ENCODE data around the gene CANT1.

The CANT1 gene

DNA sequence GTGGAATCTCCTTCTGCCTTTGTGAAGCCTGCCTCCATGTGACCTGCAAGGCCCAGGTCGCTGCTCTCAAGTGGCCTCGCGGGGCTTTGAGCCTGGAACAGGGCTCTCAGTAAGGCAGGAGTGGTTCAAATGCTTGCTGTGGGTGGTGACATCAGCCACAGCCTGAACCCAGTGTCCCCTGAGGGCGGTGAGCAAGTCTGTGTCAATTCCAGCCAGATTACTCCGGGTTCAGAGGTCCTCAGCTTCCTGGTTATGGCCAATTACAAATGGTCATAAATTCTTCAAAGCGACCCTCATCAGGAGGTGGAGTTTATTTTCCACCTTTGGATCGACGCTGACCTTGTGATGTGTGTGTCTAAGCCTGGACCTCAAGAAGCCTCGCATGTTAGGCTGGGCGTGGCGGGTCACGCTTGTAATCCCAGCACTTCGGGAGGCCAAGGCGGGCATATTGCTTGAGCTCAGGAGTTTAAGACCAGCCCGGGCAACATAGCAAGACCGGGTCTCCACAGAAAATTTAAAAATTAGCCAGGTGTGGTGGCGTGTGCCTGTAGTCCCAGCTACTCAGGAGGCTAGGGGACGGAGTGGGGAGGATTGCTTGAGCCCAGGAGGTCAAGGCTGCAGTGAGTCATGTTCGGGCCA is 47.1 kb downstream of the CANT1 start:
- no peak overlapping the region for H3K4me2 ChIP-seq (ENCODE audit: low read length)
- no peaks in the 10 kb centered on the region for H3K27me3 ChIP-seq (ENCODE audit: insufficient read depth, low read length)
- no peak overlapping the region for H3K23ac ChIP-seq (ENCODE audit: low read length)
- H3K79me2 ChIP-seq (ENCODE audit: control insufficient read depth, insufficient read depth, low read length, poor library complexity): no peaks in the 10 kb centered on the region
- peaks cover 29 to 33% of the 10 kb centered on the region in 2 experiments for H3K4me1 ChIP-seq (ENCODE audit: control insufficient read depth in 1 of 2, insufficient read depth in 2 of 2, low read length in 2 of 2)
- H2BK5ac ChIP-seq (ENCODE audit: low read depth, low read length, poor library complexity): no peak overlapping the region
- H3K4ac ChIP-seq (ENCODE audit: low read depth, low read length): no peak overlapping the region
- H3K4me3 ChIP-seq (ENCODE audit: low read depth, low read length): no peak overlapping the region
- no peak overlapping the region for H4K12ac ChIP-seq (ENCODE audit: low read depth, low read length)
- H3K79me1 ChIP-seq (ENCODE audit: low read length): peaks cover 17% of the 10 kb centered on the region
- WGBS (ENCODE audit: extremely low coverage, insufficient coverage, insufficient read length): no CpG with 5 or more reads among the region's 19 CpGs
- H3K9ac ChIP-seq (ENCODE audit: low read length): no peak overlapping the region
- peak overlapping the region; percentile 62 for H2BK12ac ChIP-seq (ENCODE audit: low read length)
- no peak overlapping the region for H2AK5ac ChIP-seq (ENCODE audit: low read length)
- peak overlapping the region; percentile 17 for H3K18ac ChIP-seq (ENCODE audit: low read length)
- peak overlapping the region; percentile 22 for H4K91ac ChIP-seq (ENCODE audit: low read depth, low read length)
- H4K8ac ChIP-seq (ENCODE audit: low read depth, low read length): peak overlapping the region; percentile 49
- peak; percentile 95 to 96 for DNase-seq
- no peak overlapping the region for H3K14ac ChIP-seq (ENCODE audit: low read length)
- no peak overlapping the region for H2AFZ ChIP-seq (ENCODE audit: insufficient read depth, low read length, poor library complexity)
- no peaks in the 10 kb centered on the region for H3K36me3 ChIP-seq (ENCODE audit: control insufficient read depth in 1 of 2, insufficient read depth in 2 of 2, low read length in 2 of 2)
- H2BK120ac ChIP-seq (ENCODE audit: insufficient read depth, low read length, poor library complexity): no peak overlapping the region
- H3K9me3 ChIP-seq (ENCODE audit: insufficient read depth, low read depth, low read length): no peaks in the 10 kb centered on the region
- peak overlapping the region; percentile 38 for H3K27ac ChIP-seq (ENCODE audit: low read depth, low read length)

DNA sequence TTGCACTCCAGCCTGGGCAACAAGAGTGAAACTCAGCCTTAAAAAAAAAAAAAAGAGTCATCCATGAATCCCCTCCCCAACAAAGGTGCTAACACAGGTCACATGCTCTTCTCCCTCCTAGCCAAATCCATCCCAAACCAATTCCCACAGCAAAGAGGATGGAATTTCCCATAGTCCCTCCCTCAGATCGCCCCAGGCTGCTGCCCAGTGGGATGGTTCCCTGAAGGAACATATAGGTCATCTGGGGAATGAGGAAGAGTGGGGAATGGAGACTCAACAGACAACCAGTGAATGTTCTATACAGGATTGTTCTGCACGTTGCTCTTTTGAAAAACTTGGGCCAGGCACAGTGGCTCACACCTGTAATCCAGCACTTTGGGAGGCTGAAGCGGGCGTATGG is 48.0 kb downstream of the CANT1 start:
- Histone ChIP-seq H3K23ac (ENCODE audit: low read length) (no peak overlapping the region), H2BK12ac (ENCODE audit: low read length) (no peak overlapping the region), H3K79me1 (ENCODE audit: low read length) (peaks cover 22% of the 10 kb centered on the region), H3K4me1 (ENCODE audit: control insufficient read depth in 1 of 2, insufficient read depth in 2 of 2, low read length in 2 of 2) (peaks cover 37 to 41% of the 10 kb centered on the region in 2 experiments), H3K18ac (ENCODE audit: low read length) (no peak overlapping the region), H3K4me3 (ENCODE audit: low read depth, low read length) (no peak overlapping the region), H3K9ac (ENCODE audit: low read length) (no peak overlapping the region), H3K4me2 (ENCODE audit: low read length) (no peak overlapping the region), H3K79me2 (ENCODE audit: control insufficient read depth, insufficient read depth, low read length, poor library complexity) (no peaks in the 10 kb centered on the region), H3K27me3 (ENCODE audit: insufficient read depth, low read length) (no peaks in the 10 kb centered on the region), H2AK5ac (ENCODE audit: low read length) (no peak overlapping the region), H3K36me3 (ENCODE audit: control insufficient read depth in 1 of 2, insufficient read depth in 2 of 2, low read length in 2 of 2) (no peaks in the 10 kb centered on the region), H4K8ac (ENCODE audit: low read depth, low read length) (no peak overlapping the region), H3K14ac (ENCODE audit: low read length) (no peak overlapping the region), H2BK120ac (ENCODE audit: insufficient read depth, low read length, poor library complexity) (no peak overlapping the region), H3K9me3 (ENCODE audit: insufficient read depth, low read depth, low read length) (no peaks in the 10 kb centered on the region), H4K12ac (ENCODE audit: low read depth, low read length) (no peak overlapping the region), H4K91ac (ENCODE audit: low read depth, low read length) (no peak overlapping the region), H3K4ac (ENCODE audit: low read depth, low read length) (no peak overlapping the region), H2BK5ac (ENCODE audit: low read depth, low read length, poor library complexity) (no peak overlapping the region), H3K27ac (ENCODE audit: low read depth, low read length) (no peak overlapping the region), H2AFZ (ENCODE audit: insufficient read depth, low read length, poor library complexity) (no peak overlapping the region)
- WGBS (ENCODE audit: extremely low coverage, insufficient coverage, insufficient read length): no CpG with 5 or more reads among the region's 4 CpGs
- peak; percentile 78 to 88 for DNase-seq

DNA sequence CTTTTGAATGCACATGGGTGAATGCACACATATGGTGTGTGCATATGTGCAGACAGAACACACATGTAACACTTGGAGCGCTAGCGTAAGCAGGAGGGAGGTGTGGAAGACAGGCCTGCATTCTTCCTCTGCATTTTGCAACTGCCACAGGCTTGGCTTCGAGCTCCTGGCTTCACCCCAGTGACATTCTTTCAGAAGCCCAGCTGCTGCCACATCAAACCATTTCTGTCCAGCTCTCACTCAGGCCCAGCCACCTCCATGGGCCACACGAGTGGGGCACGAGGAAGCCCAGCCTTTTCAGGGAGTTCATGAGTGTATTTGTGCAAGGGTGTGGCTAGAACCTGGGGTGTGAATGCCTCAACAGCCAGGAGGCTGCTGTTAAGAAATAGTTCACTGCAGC is 48.6 kb downstream of the CANT1 start:
- H3K18ac ChIP-seq (ENCODE audit: low read length): no peak overlapping the region
- peaks cover 43 to 47% of the 10 kb centered on the region in 2 experiments for H3K4me1 ChIP-seq (ENCODE audit: control insufficient read depth in 1 of 2, insufficient read depth in 2 of 2, low read length in 2 of 2)
- no peaks in the 10 kb centered on the region for H3K79me2 ChIP-seq (ENCODE audit: control insufficient read depth, insufficient read depth, low read length, poor library complexity)
- no peak overlapping the region for H3K23ac ChIP-seq (ENCODE audit: low read length)
- H3K36me3 ChIP-seq (ENCODE audit: control insufficient read depth in 1 of 2, insufficient read depth in 2 of 2, low read length in 2 of 2): no peaks in the 10 kb centered on the region
- WGBS (ENCODE audit: extremely low coverage, insufficient coverage, insufficient read length): no CpG with 5 or more reads among the region's 5 CpGs
- no peak overlapping the region for H4K8ac ChIP-seq (ENCODE audit: low read depth, low read length)
- DNase-seq: peak; percentile 79 to 80
- H4K91ac ChIP-seq (ENCODE audit: low read depth, low read length): peak overlapping the region; percentile 74
- H2AK5ac ChIP-seq (ENCODE audit: low read length): no peak overlapping the region
- H4K12ac ChIP-seq (ENCODE audit: low read depth, low read length): no peak overlapping the region
- H3K14ac ChIP-seq (ENCODE audit: low read length): no peak overlapping the region
- H3K9me3 ChIP-seq (ENCODE audit: insufficient read depth, low read depth, low read length): no peaks in the 10 kb centered on the region
- H3K27ac ChIP-seq (ENCODE audit: low read depth, low read length): no peak overlapping the region
- H2BK12ac ChIP-seq (ENCODE audit: low read length): no peak overlapping the region
- no peak overlapping the region for H2BK120ac ChIP-seq (ENCODE audit: insufficient read depth, low read length, poor library complexity)
- H2AFZ ChIP-seq (ENCODE audit: insufficient read depth, low read length, poor library complexity): no peak overlapping the region
- no peak overlapping the region for H3K4me3 ChIP-seq (ENCODE audit: low read depth, low read length)
- H3K4ac ChIP-seq (ENCODE audit: low read depth, low read length): no peak overlapping the region
- H2BK5ac ChIP-seq (ENCODE audit: low read depth, low read length, poor library complexity): no peak overlapping the region
- peaks cover 24% of the 10 kb centered on the region for H3K79me1 ChIP-seq (ENCODE audit: low read length)
- no peak overlapping the region for H3K4me2 ChIP-seq (ENCODE audit: low read length)
- H3K9ac ChIP-seq (ENCODE audit: low read length): no peak overlapping the region
- no peaks in the 10 kb centered on the region for H3K27me3 ChIP-seq (ENCODE audit: insufficient read depth, low read length)

DNA sequence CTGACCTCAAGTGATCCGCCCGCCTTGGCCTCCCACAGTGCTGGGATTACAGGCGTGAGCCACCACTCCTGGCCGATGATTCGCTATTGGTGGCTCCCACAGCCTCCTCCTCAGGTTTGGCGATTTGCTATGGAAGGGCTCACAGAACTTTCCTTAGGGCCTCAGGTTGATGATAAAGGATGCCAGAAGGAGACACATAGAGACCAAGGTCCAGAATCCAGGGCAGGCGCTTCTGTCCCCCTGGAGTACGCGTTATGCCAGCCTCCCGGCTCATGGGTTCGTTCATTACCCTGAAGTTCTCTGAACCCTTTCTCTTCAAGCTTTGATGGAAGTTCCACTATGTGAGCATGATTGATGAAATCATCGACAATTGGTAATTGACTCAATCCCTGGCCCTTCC is 49.8 kb downstream of the CANT1 start:
- no peak overlapping the region for H3K14ac ChIP-seq (ENCODE audit: low read length)
- peaks cover 27% of the 10 kb centered on the region for H3K79me1 ChIP-seq (ENCODE audit: low read length)
- no peak overlapping the region for H2BK5ac ChIP-seq (ENCODE audit: low read depth, low read length, poor library complexity)
- no peak overlapping the region for H3K4me2 ChIP-seq (ENCODE audit: low read length)
- no peak overlapping the region for H3K23ac ChIP-seq (ENCODE audit: low read length)
- peak overlapping the region; percentile 3 for H2AK5ac ChIP-seq (ENCODE audit: low read length)
- no peaks in the 10 kb centered on the region for H3K27me3 ChIP-seq (ENCODE audit: insufficient read depth, low read length)
- no peak overlapping the region for H2BK120ac ChIP-seq (ENCODE audit: insufficient read depth, low read length, poor library complexity)
- H2BK12ac ChIP-seq (ENCODE audit: low read length): no peak overlapping the region
- no peaks in the 10 kb centered on the region for H3K36me3 ChIP-seq (ENCODE audit: control insufficient read depth in 1 of 2, insufficient read depth in 2 of 2, low read length in 2 of 2)
- H4K91ac ChIP-seq (ENCODE audit: low read depth, low read length): peak overlapping the region; percentile 8
- no peak overlapping the region for H3K9ac ChIP-seq (ENCODE audit: low read length)
- H3K4me1 ChIP-seq (ENCODE audit: control insufficient read depth in 1 of 2, insufficient read depth in 2 of 2, low read length in 2 of 2): peaks cover 46 to 51% of the 10 kb centered on the region in 2 experiments
- no peak overlapping the region for H3K4ac ChIP-seq (ENCODE audit: low read depth, low read length)
- H2AFZ ChIP-seq (ENCODE audit: insufficient read depth, low read length, poor library complexity): no peak overlapping the region
- H3K4me3 ChIP-seq (ENCODE audit: low read depth, low read length): no peak overlapping the region
- no peak overlapping the region for H3K18ac ChIP-seq (ENCODE audit: low read length)
- DNase-seq: no peak
- H4K12ac ChIP-seq (ENCODE audit: low read depth, low read length): no peak overlapping the region
- no peaks in the 10 kb centered on the region for H3K79me2 ChIP-seq (ENCODE audit: control insufficient read depth, insufficient read depth, low read length, poor library complexity)
- WGBS (ENCODE audit: extremely low coverage, insufficient coverage, insufficient read length): no CpG with 5 or more reads among the region's 12 CpGs
- no peak overlapping the region for H4K8ac ChIP-seq (ENCODE audit: low read depth, low read length)
- H3K9me3 ChIP-seq (ENCODE audit: insufficient read depth, low read depth, low read length): no peaks in the 10 kb centered on the region
- no peak overlapping the region for H3K27ac ChIP-seq (ENCODE audit: low read depth, low read length)
